ENCODE results near the gene VPS11.

The VPS11 gene

GRCh38 chr11:119116601-119117000 lies 49.0 kb downstream of the VPS11 start:
- H3K4me2 ChIP-seq (ENCODE audit: low read length): no peak overlapping the region
- peaks cover 47% of the 10 kb centered on the region for H3K36me3 ChIP-seq (ENCODE audit: control insufficient read depth, low read length)
- no peak overlapping the region for H3K4me3 ChIP-seq (ENCODE audit: low read length)
- no peaks in the 10 kb centered on the region for H3K9me3 ChIP-seq (ENCODE audit: control insufficient read depth, insufficient read depth, low read length)
- no peaks in the 10 kb centered on the region for H4K20me1 ChIP-seq (ENCODE audit: control insufficient read depth, insufficient read depth, low read depth, low read length)
- no peak overlapping the region for H3K27ac ChIP-seq (ENCODE audit: low read depth, low read length)
- no peaks in the 10 kb centered on the region for H3K9me2 ChIP-seq (replicated peaks; ENCODE audit: control insufficient read depth, low read length)
- peaks cover 10% of the 10 kb centered on the region for H3K4me1 ChIP-seq (ENCODE audit: control insufficient read depth, low read length)
- TF ChIP-seq CTCF (IDR thresholded peaks at IDR 0.05; ENCODE audit: low read depth, low read length, poor library complexity, severe bottlenecking) (no peak), EZH2phosphoT487 (IDR thresholded peaks at IDR 0.05; ENCODE audit: borderline replicate concordance, low read length) (no peak)
- peaks cover 12% of the 10 kb centered on the region for H3F3A ChIP-seq (ENCODE audit: control insufficient read depth, insufficient read depth)
- peaks cover 2% of the 10 kb centered on the region for H3K79me2 ChIP-seq (ENCODE audit: control insufficient read depth, low read length)
- no peaks in the 10 kb centered on the region for H3K27me3 ChIP-seq (ENCODE audit: control insufficient read depth, low read length)

- Histone ChIP-seq H3K4me3 (ENCODE audit: low read length) (no peak overlapping the region), H3K9me2 (replicated peaks; ENCODE audit: control insufficient read depth, low read length) (no peaks in the 10 kb centered on the region), H3K36me3 (ENCODE audit: control insufficient read depth, low read length) (peaks cover 41% of the 10 kb centered on the region), H3K9me3 (ENCODE audit: control insufficient read depth, insufficient read depth, low read length) (no peaks in the 10 kb centered on the region), H3K79me2 (ENCODE audit: control insufficient read depth, low read length) (peaks cover 7% of the 10 kb centered on the region), H3K4me1 (ENCODE audit: control insufficient read depth, low read length) (peaks cover 11% of the 10 kb centered on the region), H3K27me3 (ENCODE audit: control insufficient read depth, low read length) (no peaks in the 10 kb centered on the region), H4K20me1 (ENCODE audit: control insufficient read depth, insufficient read depth, low read depth, low read length) (no peaks in the 10 kb centered on the region), H3K27ac (ENCODE audit: low read depth, low read length) (no peak overlapping the region), H3F3A (ENCODE audit: control insufficient read depth, insufficient read depth) (peaks cover 12% of the 10 kb centered on the region), H3K4me2 (ENCODE audit: low read length) (no peak overlapping the region)
- no peak for TF ChIP-seq CTCF (IDR thresholded peaks at IDR 0.05; ENCODE audit: low read depth, low read length, poor library complexity, severe bottlenecking)
- TF ChIP-seq EZH2phosphoT487 (IDR thresholded peaks at IDR 0.05; ENCODE audit: borderline replicate concordance, low read length): no peak
Measured at GRCh38 chr11:119117004-119117706, 49.5 kb downstream of the VPS11 start.

GRCh38 chr11:119118227-119118626 lies 50.6 kb downstream of the VPS11 start:
- peaks cover 12% of the 10 kb centered on the region for H3F3A ChIP-seq (ENCODE audit: control insufficient read depth, insufficient read depth)
- no peak overlapping the region for H3K27ac ChIP-seq (ENCODE audit: low read depth, low read length)
- TF ChIP-seq EZH2phosphoT487 (IDR thresholded peaks at IDR 0.05; ENCODE audit: borderline replicate concordance, low read length) (no peak), CTCF (IDR thresholded peaks at IDR 0.05; ENCODE audit: low read depth, low read length, poor library complexity, severe bottlenecking) (no peak)
- H4K20me1 ChIP-seq (ENCODE audit: control insufficient read depth, insufficient read depth, low read depth, low read length): no peaks in the 10 kb centered on the region
- no peaks in the 10 kb centered on the region for H3K9me3 ChIP-seq (ENCODE audit: control insufficient read depth, insufficient read depth, low read length)
- H3K9me2 ChIP-seq (replicated peaks; ENCODE audit: control insufficient read depth, low read length): no peaks in the 10 kb centered on the region
- H3K27me3 ChIP-seq (ENCODE audit: control insufficient read depth, low read length): no peaks in the 10 kb centered on the region
- H3K4me2 ChIP-seq (ENCODE audit: low read length): no peak overlapping the region
- peaks cover 31% of the 10 kb centered on the region for H3K36me3 ChIP-seq (ENCODE audit: control insufficient read depth, low read length)
- peaks cover 18% of the 10 kb centered on the region for H3K4me1 ChIP-seq (ENCODE audit: control insufficient read depth, low read length)
- no peak overlapping the region for H3K4me3 ChIP-seq (ENCODE audit: low read length)
- peaks cover 18% of the 10 kb centered on the region for H3K79me2 ChIP-seq (ENCODE audit: control insufficient read depth, low read length)

Measured in DOHH2 (cell line).